ENCODE measurements around the gene COL4A6. TPM values are rescaled to one million over a fixed set of nuclear protein-coding genes. Genes with fewer than 3 reads are reported as not detected.

The COL4A6 gene
- total and polyA plus RNA-seq, 2 donors (not counting 3 experiments of a cell fraction or from before 2014, with no cell fraction given): 0.49 to 0.62 TPM

- H3K4me1 ChIP-seq (ENCODE audit: control insufficient read depth, extremely low read depth, insufficient read depth, low read length): no peaks in the 10 kb centered on the region
- H3K27ac ChIP-seq (ENCODE audit: insufficient read depth, low read depth, low read length): no peak overlapping the region
- H3K9ac ChIP-seq (replicated peaks; ENCODE audit: extremely low read depth, insufficient read depth, low read length): no peak overlapping the region
- intact Hi-C loops (cut with micrococcal nuclease): no loop called here
- no TSS peak for BruUV-seq (replicated peaks)
- no peak for FAIRE-seq
- no peaks in the 10 kb centered on the region for H3K27me3 ChIP-seq (ENCODE audit: control insufficient read depth in 2 of 2, insufficient read depth in 2 of 2, low read length in 2 of 2)
- peaks cover 0 to 3% of the 10 kb centered on the region in 2 experiments for H3K36me3 ChIP-seq (ENCODE audit: control insufficient read depth in 2 of 2, extremely low read depth in 1 of 2, insufficient read depth in 2 of 2, low read length in 2 of 2)
- no peaks in the 10 kb centered on the region for H4K20me1 ChIP-seq (replicated peaks; ENCODE audit: control insufficient read depth, extremely low read depth, insufficient read depth, low read length)
- H3K9me3 ChIP-seq (replicated peaks; ENCODE audit: control insufficient read depth, insufficient read depth, low read length): no peaks in the 10 kb centered on the region
- no peak overlapping the region for H2AFZ ChIP-seq (ENCODE audit: low read depth, low read length)
- ChIA-PET CTCF (interaction anchor here (2.1 kb wide), 1 partner anchor 16 kb away, joined by 5 read pairs; no protein-coding TSS in a partner anchor), POLR2A (no interaction called here)
- DNase-seq (ENCODE audit: low read depth, low spot score): no peak
- no peaks in the 10 kb centered on the region for H3K79me2 ChIP-seq (ENCODE audit: control insufficient read depth, insufficient read depth, low read length)
- no peak overlapping the region for H3K4me3 ChIP-seq (replicated peaks in 1 of 3; ENCODE audit: insufficient read depth in 1 of 3, low read depth in 1 of 3, low read length in 3 of 3)
- no peak overlapping the region for H3K4me2 ChIP-seq (ENCODE audit: insufficient read depth, low read length)
- TF ChIP-seq MAX (IDR thresholded peaks at IDR 0.05; ENCODE audit: insufficient read depth, insufficient read length) (no peak), GATA2 (IDR thresholded peaks at IDR 0.05; ENCODE audit: insufficient read depth, insufficient read length, low read depth, low read length) (no peak), JUN (IDR thresholded peaks at IDR 0.05; ENCODE audit: borderline replicate concordance, insufficient read depth, insufficient read length, low read depth) (no peak), EZH2 (IDR thresholded peaks at IDR 0.05; ENCODE audit: borderline replicate concordance, low read depth, low read length, severe bottlenecking) (no peak), POLR2AphosphoS5 (IDR thresholded peaks at IDR 0.05; ENCODE audit: insufficient read depth, low read depth, low read length) (no peak), FOS (IDR thresholded peaks at IDR 0.05; ENCODE audit: borderline replicate concordance, insufficient read depth, low read length) (no peak), CTCF (IDR thresholded peaks at IDR 0.05; ENCODE audit: extremely low read depth in 1 of 2, insufficient read depth in 1 of 2, low read depth in 1 of 2, low read length in 2 of 2) (no peak), POLR2A (IDR thresholded peaks at IDR 0.05; ENCODE audit: low read depth, low read length) (no peak), MYC (IDR thresholded peaks at IDR 0.05; ENCODE audit: low read depth, low read length) (no peak)
- dilution Hi-C loops (cut with MboI; ENCODE audit: extremely low pct_ligation_motif_present, low sequenced_read_pairs): no loop called here
- no peaks in the 10 kb centered on the region for H3K9me1 ChIP-seq (replicated peaks; ENCODE audit: control insufficient read depth, extremely low read depth, insufficient read depth, low read length)
Measured at GRCh38 chrX:108156082-108156481, 282.1 kb downstream of the COL4A6 start.

Measured in endothelial cell of umbilical vein (primary cell).